ENCODE data around the gene BLVRA.

GRCh38 chr7:43747328-43748105, 11.0 kb upstream of the BLVRA start:
- TF ChIP-seq, protein P1, sequence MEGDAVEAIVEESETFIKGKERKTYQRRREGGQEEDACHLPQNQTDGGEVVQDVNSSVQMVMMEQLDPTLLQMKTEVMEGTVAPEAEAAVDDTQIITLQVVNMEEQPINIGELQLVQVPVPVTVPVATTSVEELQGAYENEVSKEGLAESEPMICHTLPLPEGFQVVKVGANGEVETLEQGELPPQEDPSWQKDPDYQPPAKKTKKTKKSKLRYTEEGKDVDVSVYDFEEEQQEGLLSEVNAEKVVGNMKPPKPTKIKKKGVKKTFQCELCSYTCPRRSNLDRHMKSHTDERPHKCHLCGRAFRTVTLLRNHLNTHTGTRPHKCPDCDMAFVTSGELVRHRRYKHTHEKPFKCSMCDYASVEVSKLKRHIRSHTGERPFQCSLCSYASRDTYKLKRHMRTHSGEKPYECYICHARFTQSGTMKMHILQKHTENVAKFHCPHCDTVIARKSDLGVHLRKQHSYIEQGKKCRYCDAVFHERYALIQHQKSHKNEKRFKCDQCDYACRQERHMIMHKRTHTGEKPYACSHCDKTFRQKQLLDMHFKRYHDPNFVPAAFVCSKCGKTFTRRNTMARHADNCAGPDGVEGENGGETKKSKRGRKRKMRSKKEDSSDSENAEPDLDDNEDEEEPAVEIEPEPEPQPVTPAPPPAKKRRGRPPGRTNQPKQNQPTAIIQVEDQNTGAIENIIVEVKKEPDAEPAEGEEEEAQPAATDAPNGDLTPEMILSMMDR (IDR thresholded peaks at IDR 0.05), result no peak
- no peak for TF ChIP-seq POLR2A (IDR thresholded peaks at IDR 0.05)
